ENCODE results near the gene FNBP1L. TPM values are rescaled to one million over a fixed set of nuclear protein-coding genes. Genes with fewer than 3 reads are reported as not detected.

FNBP1L gene
- total and polyA plus RNA-seq, 9 of the 15 experiments (the other 6 are each of a cell fraction or from before 2014, with no cell fraction given): 1.4 to 6.9 (median 5.9) TPM

DNA sequence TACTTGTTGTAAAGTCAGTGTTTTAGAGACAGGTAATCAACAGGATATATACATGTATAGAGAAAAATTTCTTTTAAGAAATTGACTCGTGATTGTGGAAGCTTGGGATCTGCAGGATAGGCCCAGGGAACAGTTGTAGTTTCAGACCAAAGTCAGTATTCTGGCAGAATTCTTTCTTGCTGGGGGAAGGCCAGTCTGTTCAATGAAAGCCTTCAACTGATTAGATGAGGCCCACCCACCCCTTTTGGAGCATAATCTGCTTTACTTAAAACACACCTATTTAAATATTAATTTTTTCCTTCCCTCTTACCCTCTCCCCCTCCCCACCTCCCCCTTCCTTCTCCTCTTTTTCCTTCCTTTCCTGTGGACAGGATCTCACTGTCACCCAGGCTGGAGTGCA lies 48.0 kb downstream of the FNBP1L start:
- Histone ChIP-seq H2AFZ (ENCODE audit: low read depth, low read length) (no peak overlapping the region), H4K20me1 (replicated peaks; ENCODE audit: control insufficient read depth, insufficient read depth, low read length) (no peaks in the 10 kb centered on the region), H3K9ac (ENCODE audit: insufficient read depth in 1 of 2, low read depth in 2 of 2, low read length in 2 of 2) (no peak overlapping the region), H3K4me3 (no peak overlapping the region), H3K4me1 (replicated peaks in 1 of 2; ENCODE audit: control insufficient read depth in 2 of 2, insufficient read depth in 2 of 2, low read length in 2 of 2) (peaks cover 0 to 24% of the 10 kb centered on the region in 2 experiments; a peak in 3 of 5 replicates), H3K79me2 (ENCODE audit: control insufficient read depth, insufficient read depth, low read length) (peaks cover 21% of the 10 kb centered on the region; the same call in 2 of the 3 replicates), H3K9me3 (replicated peaks; ENCODE audit: control insufficient read depth, insufficient read depth, low read depth, low read length) (no peaks in the 10 kb centered on the region), H3K9me1 (ENCODE audit: control insufficient read depth, insufficient read depth, low read length) (no peaks in the 10 kb centered on the region), H3K27me3 (ENCODE audit: control insufficient read depth in 2 of 2, insufficient read depth in 2 of 2, low read length in 2 of 2) (no peaks in the 10 kb centered on the region), H3K4me2 (ENCODE audit: insufficient read depth, low read length) (no peak overlapping the region), H3K36me3 (ENCODE audit: control insufficient read depth, insufficient read depth, low read length) (no peaks in the 10 kb centered on the region), H3K27ac (ENCODE audit: extremely low read depth, low read depth, low read length) (no peak overlapping the region)
- POLR2A ChIA-PET: interaction anchor here (0.8 kb wide), 1 partner anchor 151 kb away, joined by 3 read pairs; the partner anchor contains the start of gene DR1
- no peak for DNase-seq (ENCODE audit: extremely low read depth in 1 of 4, low spot score in 3 of 4)
- no peak for ATAC-seq
- intact Hi-C loops (cut with micrococcal nuclease): no loop called here
- CTCF ChIA-PET (ENCODE audit: low intra/inter-chr PET ratio): no interaction called here
- in situ Hi-C loops (cut with MboI): no loop called here
- 54% methylated on average over 1 of the region's 1 CpG for WGBS (ENCODE audit: insufficient coverage, low coverage, missing lambda C conversion rate)
- FAIRE-seq: no peak
- BruUV-seq (replicated peaks): no TSS peak
- TF ChIP-seq, protein P1, sequence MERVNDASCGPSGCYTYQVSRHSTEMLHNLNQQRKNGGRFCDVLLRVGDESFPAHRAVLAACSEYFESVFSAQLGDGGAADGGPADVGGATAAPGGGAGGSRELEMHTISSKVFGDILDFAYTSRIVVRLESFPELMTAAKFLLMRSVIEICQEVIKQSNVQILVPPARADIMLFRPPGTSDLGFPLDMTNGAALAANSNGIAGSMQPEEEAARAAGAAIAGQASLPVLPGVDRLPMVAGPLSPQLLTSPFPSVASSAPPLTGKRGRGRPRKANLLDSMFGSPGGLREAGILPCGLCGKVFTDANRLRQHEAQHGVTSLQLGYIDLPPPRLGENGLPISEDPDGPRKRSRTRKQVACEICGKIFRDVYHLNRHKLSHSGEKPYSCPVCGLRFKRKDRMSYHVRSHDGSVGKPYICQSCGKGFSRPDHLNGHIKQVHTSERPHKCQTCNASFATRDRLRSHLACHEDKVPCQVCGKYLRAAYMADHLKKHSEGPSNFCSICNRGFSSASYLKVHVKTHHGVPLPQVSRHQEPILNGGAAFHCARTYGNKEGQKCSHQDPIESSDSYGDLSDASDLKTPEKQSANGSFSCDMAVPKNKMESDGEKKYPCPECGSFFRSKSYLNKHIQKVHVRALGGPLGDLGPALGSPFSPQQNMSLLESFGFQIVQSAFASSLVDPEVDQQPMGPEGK (CRISPR knock-in tag; IDR thresholded peaks at IDR 0.05; ENCODE audit: borderline replicate concordance): no peak
- no peak for TF ChIP-seq EGR1 (conservative IDR thresholded peaks at IDR 0.05)
- no peak for TF ChIP-seq JUN (IDR thresholded peaks at IDR 0.05; ENCODE audit: borderline replicate concordance, low read depth, low read length)
- TF ChIP-seq JUN (CRISPR knock-in tag; IDR thresholded peaks at IDR 0.05; ENCODE audit: borderline replicate concordance): no peak
- TF ChIP-seq ZBED1 (IDR thresholded peaks at IDR 0.05): no peak
- TF ChIP-seq, protein P2, sequence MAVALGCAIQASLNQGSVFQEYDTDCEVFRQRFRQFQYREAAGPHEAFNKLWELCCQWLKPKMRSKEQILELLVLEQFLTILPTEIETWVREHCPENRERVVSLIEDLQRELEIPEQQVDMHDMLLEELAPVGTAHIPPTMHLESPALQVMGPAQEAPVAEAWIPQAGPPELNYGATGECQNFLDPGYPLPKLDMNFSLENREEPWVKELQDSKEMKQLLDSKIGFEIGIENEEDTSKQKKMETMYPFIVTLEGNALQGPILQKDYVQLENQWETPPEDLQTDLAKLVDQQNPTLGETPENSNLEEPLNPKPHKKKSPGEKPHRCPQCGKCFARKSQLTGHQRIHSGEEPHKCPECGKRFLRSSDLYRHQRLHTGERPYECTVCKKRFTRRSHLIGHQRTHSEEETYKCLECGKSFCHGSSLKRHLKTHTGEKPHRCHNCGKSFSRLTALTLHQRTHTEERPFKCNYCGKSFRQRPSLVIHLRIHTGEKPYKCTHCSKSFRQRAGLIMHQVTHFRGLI (CRISPR knock-in tag; IDR thresholded peaks at IDR 0.05): no peak
- TF ChIP-seq ZNF408 (CRISPR knock-in tag; IDR thresholded peaks at IDR 0.05; ENCODE audit: low read depth): no peak
- no peak for TF ChIP-seq ZNF224 (CRISPR knock-in tag; IDR thresholded peaks at IDR 0.05)
- TF ChIP-seq ZNF134 (CRISPR knock-in tag; conservative IDR thresholded peaks at IDR 0.05): peak; percentile 98
- peak; percentile 47 for TF ChIP-seq FOXM1 (IDR thresholded peaks at IDR 0.05; ENCODE audit: low read depth)
- TF ChIP-seq FOXM1 (CRISPR knock-in tag; IDR thresholded peaks at IDR 0.05; ENCODE audit: low read depth): no peak
- TF ChIP-seq, protein P3, sequence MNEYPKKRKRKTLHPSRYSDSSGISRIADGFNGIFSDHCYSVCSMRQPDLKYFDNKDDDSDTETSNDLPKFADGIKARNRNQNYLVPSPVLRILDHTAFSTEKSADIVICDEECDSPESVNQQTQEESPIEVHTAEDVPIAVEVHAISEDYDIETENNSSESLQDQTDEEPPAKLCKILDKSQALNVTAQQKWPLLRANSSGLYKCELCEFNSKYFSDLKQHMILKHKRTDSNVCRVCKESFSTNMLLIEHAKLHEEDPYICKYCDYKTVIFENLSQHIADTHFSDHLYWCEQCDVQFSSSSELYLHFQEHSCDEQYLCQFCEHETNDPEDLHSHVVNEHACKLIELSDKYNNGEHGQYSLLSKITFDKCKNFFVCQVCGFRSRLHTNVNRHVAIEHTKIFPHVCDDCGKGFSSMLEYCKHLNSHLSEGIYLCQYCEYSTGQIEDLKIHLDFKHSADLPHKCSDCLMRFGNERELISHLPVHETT (CRISPR knock-in tag; conservative IDR thresholded peaks at IDR 0.05 in 1 of 2, IDR thresholded peaks at IDR 0.05 in 1 of 2): no peak
- TF ChIP-seq, protein P4, sequence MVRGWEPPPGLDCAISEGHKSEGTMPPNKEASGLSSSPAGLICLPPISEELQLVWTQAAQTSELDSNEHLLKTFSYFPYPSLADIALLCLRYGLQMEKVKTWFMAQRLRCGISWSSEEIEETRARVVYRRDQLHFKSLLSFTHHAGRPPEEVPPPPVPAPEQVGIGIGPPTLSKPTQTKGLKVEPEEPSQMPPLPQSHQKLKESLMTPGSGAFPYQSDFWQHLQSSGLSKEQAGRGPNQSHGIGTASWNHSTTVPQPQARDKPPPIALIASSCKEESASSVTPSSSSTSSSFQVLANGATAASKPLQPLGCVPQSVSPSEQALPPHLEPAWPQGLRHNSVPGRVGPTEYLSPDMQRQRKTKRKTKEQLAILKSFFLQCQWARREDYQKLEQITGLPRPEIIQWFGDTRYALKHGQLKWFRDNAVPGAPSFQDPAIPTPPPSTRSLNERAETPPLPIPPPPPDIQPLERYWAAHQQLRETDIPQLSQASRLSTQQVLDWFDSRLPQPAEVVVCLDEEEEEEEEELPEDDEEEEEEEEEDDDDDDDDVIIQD (CRISPR knock-in tag; IDR thresholded peaks at IDR 0.05): no peak
- TF ChIP-seq, protein P5, sequence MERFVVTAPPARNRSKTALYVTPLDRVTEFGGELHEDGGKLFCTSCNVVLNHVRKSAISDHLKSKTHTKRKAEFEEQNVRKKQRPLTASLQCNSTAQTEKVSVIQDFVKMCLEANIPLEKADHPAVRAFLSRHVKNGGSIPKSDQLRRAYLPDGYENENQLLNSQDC (CRISPR knock-in tag; IDR thresholded peaks at IDR 0.05): no peak
- no peak for TF ChIP-seq THRAP3 (IDR thresholded peaks at IDR 0.05; ENCODE audit: borderline replicate concordance)
- no peak for TF ChIP-seq ZNF311 (CRISPR knock-in tag; IDR thresholded peaks at IDR 0.05)
- no peak for TF ChIP-seq ZNF696 (CRISPR knock-in tag; conservative IDR thresholded peaks at IDR 0.05)
